Endodermal cell (in vitro differentiated cells): ENCODE data around the gene KCNK4. TPM values are rescaled to one million over a fixed set of nuclear protein-coding genes. Genes with fewer than 3 reads are reported as not detected.

ENCODE experiments used
- DNase-seq: peaks from one replicate; pipeline ENCODE4 v3.0.0-alpha.2; 2017
- H3K27ac ChIP-seq: 2 replicates; pipeline ENCODE4 v1.5.1; 2013; ENCODE audit warnings: mild to moderate bottlenecking, low read depth, low read length, moderate library complexity
- H3K27me3 ChIP-seq: 2 replicates; pipeline ENCODE4 v1.6.1; 2013; ENCODE audit warnings: mild to moderate bottlenecking, low read length, moderate library complexity; ENCODE audit not compliant: insufficient read depth, control insufficient read depth, poor library complexity, severe bottlenecking
- H3K36me3 ChIP-seq: 2 replicates; pipeline ENCODE4 v1.7.0; 2013; ENCODE audit warnings: mild to moderate bottlenecking, low read length, moderate library complexity; ENCODE audit not compliant: control insufficient read depth, insufficient read depth
- H3K4me1 ChIP-seq: one replicate; pipeline ENCODE4 v1.7.0; 2013; ENCODE audit warnings: low read length; ENCODE audit not compliant: control insufficient read depth, insufficient read depth
- H3K4me3 ChIP-seq: 2 replicates; pipeline ENCODE4 v1.5.1; 2013; ENCODE audit warnings: mild to moderate bottlenecking, low read length, moderate library complexity
- H3K9ac ChIP-seq: 2 replicates; pipeline ENCODE4 v1.6.1; 2013; ENCODE audit warnings: mild to moderate bottlenecking, low read length, moderate library complexity; ENCODE audit not compliant: poor library complexity, severe bottlenecking; ENCODE audit errors: extremely low read depth
- H3K9me3 ChIP-seq: 2 replicates; pipeline ENCODE4 v1.6.1; 2013; ENCODE audit warnings: mild to moderate bottlenecking, low read length, moderate library complexity; ENCODE audit not compliant: control insufficient read depth
- H3K27ac Mint-ChIP-seq: 2 replicates; pipeline ENCODE4 v1.8.0; 2020; ENCODE audit warnings: mixed read lengths
- H3K27me3 Mint-ChIP-seq: 2 replicates; pipeline ENCODE4 v1.8.0; 2021; ENCODE audit warnings: mild to moderate bottlenecking, mixed read lengths; ENCODE audit not compliant: insufficient read depth
- H3K36me3 Mint-ChIP-seq: 2 replicates; pipeline ENCODE4 v1.8.0; 2020; ENCODE audit warnings: low read depth, mixed read lengths
- H3K4me1 Mint-ChIP-seq: 2 replicates; pipeline ENCODE4 v1.8.0; 2020; ENCODE audit warnings: mixed read lengths
- H3K4me3 Mint-ChIP-seq: 2 replicates; pipeline ENCODE4 v1.8.0; 2020; ENCODE audit warnings: mild to moderate bottlenecking, moderate library complexity, mixed read lengths
- H3K9me3 Mint-ChIP-seq: 2 replicates; pipeline ENCODE4 v1.8.0; 2020; ENCODE audit warnings: mild to moderate bottlenecking, mixed read lengths
- WGBS, 2 experiments: methylation state at CpG; one replicate each; pipeline versions ENCODE4 v1.1.5 to v1.1.7; 2013; ENCODE audit warnings: missing lambda C conversion rate in 2 of 2, mixed read lengths in 1 of 2; ENCODE audit not compliant: insufficient coverage in 1 of 2, insufficient read length in 1 of 2; 5-methylcytosine and 5-hydroxymethylcytosine counted together
- total RNA-seq, 2 donors: library from RNA; stranded (reverse); fragmentation: NEBNext Ultra II Directional in 1 of 2; extraction: Animal tissue kit (Norgen Biotek cat#: 25700) in 1 of 2; gene quantifications; 2 replicates in 1 of 2; 3 replicates in 1 of 2; pipeline ENCODE4 v1.2.1, GENCODE V29; 2021
- TF ChIP-seq, protein P1 (sequence below): fragments of 200-600 bp; sonication (generic); conservative IDR thresholded peaks from 2 replicates; pipeline ENCODE4 v1.5.0; 2021; ENCODE audit warnings: antibody characterized with exemption, mild to moderate bottlenecking

The KCNK4 gene
- total RNA-seq, 2 donors from 2014 or later, result not detected

GRCh38 chr11:64256300-64256699 lies 34.8 kb upstream of the KCNK4 start:
- no peak overlapping the region for H3K4me3 Mint-ChIP-seq
- Histone ChIP-seq H3K4me1 (no peaks in the 10 kb centered on the region), H3K4me3 (no peak overlapping the region), H3K9ac (no peak overlapping the region), H3K27ac (no peak overlapping the region), H3K9me3 (no peaks in the 10 kb centered on the region), H3K27me3 (no peaks in the 10 kb centered on the region), H3K36me3 (peaks cover 56% of the 10 kb centered on the region)
- no peak overlapping the region for H3K27ac Mint-ChIP-seq
- 95 to 96% methylated on average over 3 to 15 of the region's 15 CpGs for WGBS, 2 experiments
- H3K27me3 Mint-ChIP-seq, result no peaks in the 10 kb centered on the region
- H3K4me1 Mint-ChIP-seq, result peaks cover 5% of the 10 kb centered on the region
- H3K9me3 Mint-ChIP-seq, result no peaks in the 10 kb centered on the region
- peaks cover 40% of the 10 kb centered on the region for H3K36me3 Mint-ChIP-seq
- TF ChIP-seq, protein P1, sequence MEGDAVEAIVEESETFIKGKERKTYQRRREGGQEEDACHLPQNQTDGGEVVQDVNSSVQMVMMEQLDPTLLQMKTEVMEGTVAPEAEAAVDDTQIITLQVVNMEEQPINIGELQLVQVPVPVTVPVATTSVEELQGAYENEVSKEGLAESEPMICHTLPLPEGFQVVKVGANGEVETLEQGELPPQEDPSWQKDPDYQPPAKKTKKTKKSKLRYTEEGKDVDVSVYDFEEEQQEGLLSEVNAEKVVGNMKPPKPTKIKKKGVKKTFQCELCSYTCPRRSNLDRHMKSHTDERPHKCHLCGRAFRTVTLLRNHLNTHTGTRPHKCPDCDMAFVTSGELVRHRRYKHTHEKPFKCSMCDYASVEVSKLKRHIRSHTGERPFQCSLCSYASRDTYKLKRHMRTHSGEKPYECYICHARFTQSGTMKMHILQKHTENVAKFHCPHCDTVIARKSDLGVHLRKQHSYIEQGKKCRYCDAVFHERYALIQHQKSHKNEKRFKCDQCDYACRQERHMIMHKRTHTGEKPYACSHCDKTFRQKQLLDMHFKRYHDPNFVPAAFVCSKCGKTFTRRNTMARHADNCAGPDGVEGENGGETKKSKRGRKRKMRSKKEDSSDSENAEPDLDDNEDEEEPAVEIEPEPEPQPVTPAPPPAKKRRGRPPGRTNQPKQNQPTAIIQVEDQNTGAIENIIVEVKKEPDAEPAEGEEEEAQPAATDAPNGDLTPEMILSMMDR, result no peak
- DNase-seq, result no peak

- no peaks in the 10 kb centered on the region for H3K9me3 ChIP-seq
- H3K4me1 ChIP-seq, result no peaks in the 10 kb centered on the region
- H3K27ac Mint-ChIP-seq, result no peak overlapping the region
- H3K4me1 Mint-ChIP-seq, result peaks cover 5% of the 10 kb centered on the region
- DNase-seq, result no peak
- no peak overlapping the region for H3K9ac ChIP-seq
- H3K9me3 Mint-ChIP-seq, result no peaks in the 10 kb centered on the region
- peaks cover 66% of the 10 kb centered on the region for H3K36me3 ChIP-seq
- H3K27me3 Mint-ChIP-seq, result no peaks in the 10 kb centered on the region
- 94 to 95% methylated on average over 24 of the region's 24 CpGs for WGBS, 2 experiments
- no peak overlapping the region for H3K27ac ChIP-seq
- H3K4me3 Mint-ChIP-seq, result no peak overlapping the region
- H3K36me3 Mint-ChIP-seq, result peaks cover 55% of the 10 kb centered on the region
- H3K4me3 ChIP-seq, result no peak overlapping the region
- no peaks in the 10 kb centered on the region for H3K27me3 ChIP-seq
- TF ChIP-seq, protein P1, result no peak
Measured at GRCh38 chr11:64258356-64258755, 32.7 kb upstream of the KCNK4 start.

GRCh38 chr11:64258946-64259532 lies 32.1 kb upstream of the KCNK4 start:
- H3K4me3 ChIP-seq, result no peak overlapping the region
- H3K9me3 ChIP-seq, result no peaks in the 10 kb centered on the region
- no peak overlapping the region for H3K27ac Mint-ChIP-seq
- H3K9me3 Mint-ChIP-seq, result no peaks in the 10 kb centered on the region
- H3K4me1 Mint-ChIP-seq, result no peaks in the 10 kb centered on the region
- DNase-seq, result no peak
- peaks cover 70% of the 10 kb centered on the region for H3K36me3 ChIP-seq
- no peak overlapping the region for H3K9ac ChIP-seq
- H3K27me3 Mint-ChIP-seq, result no peaks in the 10 kb centered on the region
- TF ChIP-seq, protein P1, result no peak
- H3K36me3 Mint-ChIP-seq, result peaks cover 53% of the 10 kb centered on the region
- 95 to 97% methylated on average over 17 to 32 of the region's 32 CpGs for WGBS, 2 experiments
- H3K4me3 Mint-ChIP-seq, result no peak overlapping the region
- H3K4me1 ChIP-seq, result no peaks in the 10 kb centered on the region
- no peaks in the 10 kb centered on the region for H3K27me3 ChIP-seq
- H3K27ac ChIP-seq, result no peak overlapping the region
